Colonic mucosa (tissue), 4 donors: ENCODE results near the gene TRAPPC3L. TPM values are rescaled to one million over a fixed set of nuclear protein-coding genes. Genes with fewer than 3 reads are reported as not detected.

Source experiments
- DNase-seq: peaks from one replicate; pipeline ENCODE4 v3.0.0-alpha.2; 2020
- H3K27ac ChIP-seq: fragments of 200-600 bp; one replicate; pipeline ENCODE4 v1.8.0; 2021
- H3K27me3 ChIP-seq: fragments of 200-600 bp; one replicate; pipeline ENCODE4 v1.8.0; 2021
- H3K36me3 ChIP-seq: fragments of 200-600 bp; one replicate; pipeline ENCODE4 v1.8.0; 2021
- H3K4me1 ChIP-seq: fragments of 200-600 bp; one replicate; pipeline ENCODE4 v1.8.0; 2021; ENCODE audit warnings: mild to moderate bottlenecking
- H3K4me3 ChIP-seq: fragments of 200-600 bp; one replicate; pipeline ENCODE4 v1.8.0; 2021
- H3K9ac ChIP-seq, 2 donors: one replicate each; pipeline ENCODE4 v1.7.0; 2013; ENCODE audit warnings: control low read depth in 2 of 2, low read depth in 2 of 2, low read length in 2 of 2
- H3K9me3 ChIP-seq: fragments of 200-600 bp; one replicate; pipeline ENCODE4 v1.8.0; 2021
- CTCF ChIP-seq: fragments of 200-600 bp; IDR thresholded peaks from one replicate; pipeline ENCODE4 v1.8.0; 2022; ENCODE audit warnings: antibody characterized with exemption, mild to moderate bottlenecking
- intact Hi-C: fragments of 100-400 bp; cut with DNase I; formaldehyde crosslinking; loops from one replicate; pipeline ENCODE4 v1.14.1; 2022
- total RNA-seq, 2 donors: library from RNA; stranded (reverse); fragmentation: NEBNext Ultra II Directional in 1 of 2; extraction: Animal tissue kit (Norgen Biotek cat#: 25700) in 1 of 2; gene quantifications; one replicate each; pipeline ENCODE4 v1.2.1, GENCODE V29; 2021
- donor health status: healthy.
- donor health status: DM: no; HTN: no; CAD: no.
- donor health status: DM: no; HTN: no; CAD: no.

TRAPPC3L gene
- total RNA-seq, 2 donors from 2014 or later: not detected

GRCh38 chr6:116550796-116551195 is 5.3 kb upstream of the TRAPPC3L start:
- DNase-seq: no peak
- intact Hi-C loops: no loop called here
- no peak overlapping the region for H3K4me3 ChIP-seq
- no peak overlapping the region for H3K27ac ChIP-seq
- H3K36me3 ChIP-seq: no peaks in the 10 kb centered on the region
- H3K4me1 ChIP-seq: no peaks in the 10 kb centered on the region
- no peaks in the 10 kb centered on the region for H3K27me3 ChIP-seq
- H3K9ac ChIP-seq: no peak overlapping the region
- no peaks in the 10 kb centered on the region for H3K9me3 ChIP-seq
- no peak for TF ChIP-seq CTCF

GRCh38 chr6:116547358-116547757 is 1.9 kb upstream of the TRAPPC3L start:
- H3K9me3 ChIP-seq: no peaks in the 10 kb centered on the region
- H3K27ac ChIP-seq: no peak overlapping the region
- no peak overlapping the region for H3K9ac ChIP-seq
- no peaks in the 10 kb centered on the region for H3K36me3 ChIP-seq
- no peak overlapping the region for H3K4me3 ChIP-seq
- intact Hi-C loops: no loop called here
- DNase-seq: no peak
- no peak for TF ChIP-seq CTCF
- no peaks in the 10 kb centered on the region for H3K4me1 ChIP-seq
- H3K27me3 ChIP-seq: no peaks in the 10 kb centered on the region

GRCh38 chr6:116543149-116543548 is 2.3 kb downstream of the TRAPPC3L start:
- Histone ChIP-seq H3K4me3 (no peak overlapping the region), H3K9ac (no peak overlapping the region), H3K27me3 (no peaks in the 10 kb centered on the region), H3K4me1 (no peaks in the 10 kb centered on the region), H3K36me3 (no peaks in the 10 kb centered on the region), H3K27ac (no peak overlapping the region), H3K9me3 (no peaks in the 10 kb centered on the region)
- intact Hi-C loops: no loop called here
- DNase-seq: no peak
- TF ChIP-seq CTCF: no peak

GRCh38 chr6:116542426-116542825 is 3.1 kb downstream of the TRAPPC3L start:
- Histone ChIP-seq H3K9ac (no peak overlapping the region), H3K9me3 (no peaks in the 10 kb centered on the region), H3K36me3 (no peaks in the 10 kb centered on the region), H3K4me1 (no peaks in the 10 kb centered on the region), H3K27me3 (no peaks in the 10 kb centered on the region), H3K4me3 (no peak overlapping the region), H3K27ac (no peak overlapping the region)
- intact Hi-C loops: no loop called here
- DNase-seq: no peak
- TF ChIP-seq CTCF: no peak

GRCh38 chr6:116536216-116536621 is 9.3 kb downstream of the TRAPPC3L start:
- Histone ChIP-seq H3K27ac (no peak overlapping the region), H3K4me1 (no peaks in the 10 kb centered on the region), H3K36me3 (no peaks in the 10 kb centered on the region), H3K4me3 (no peak overlapping the region), H3K9ac (no peak overlapping the region), H3K9me3 (no peaks in the 10 kb centered on the region), H3K27me3 (no peaks in the 10 kb centered on the region)
- DNase-seq: peak; percentile 27
- intact Hi-C loops: no loop called here
- peak; percentile 64 for TF ChIP-seq CTCF

GRCh38 chr6:116535109-116535508 is 10.4 kb downstream of the TRAPPC3L start:
- no peak for DNase-seq
- no peak overlapping the region for H3K27ac ChIP-seq
- intact Hi-C loops: no loop called here
- no peaks in the 10 kb centered on the region for H3K4me1 ChIP-seq
- no peaks in the 10 kb centered on the region for H3K36me3 ChIP-seq
- no peaks in the 10 kb centered on the region for H3K27me3 ChIP-seq
- no peak overlapping the region for H3K4me3 ChIP-seq
- no peaks in the 10 kb centered on the region for H3K9me3 ChIP-seq
- H3K9ac ChIP-seq: no peak overlapping the region
- TF ChIP-seq CTCF: no peak
